ENCODE data around the gene NUDT21.

Gene NUDT21

GRCh38 chr16:56480776-56481467 is 29.8 kb upstream of the NUDT21 start:
- Histone ChIP-seq H3K4me3 (ENCODE audit: low read depth in 1 of 5, low read length in 5 of 5) (no peak overlapping the region), H3K36me3 (ENCODE audit: control insufficient read depth in 5 of 5, insufficient read depth in 5 of 5, low read length in 5 of 5) (peaks cover 42 to 68% (median 48%) of the 10 kb centered on the region in 5 donors), H3K27me3 (ENCODE audit: control insufficient read depth in 5 of 5, insufficient read depth in 4 of 5, low read length in 5 of 5) (no peaks in the 10 kb centered on the region), H3K9me3 (ENCODE audit: control insufficient read depth in 5 of 5, low read length in 5 of 5) (no peaks in the 10 kb centered on the region), H3K9ac (ENCODE audit: low read length in 5 of 5) (no peak overlapping the region), H3K27ac (ENCODE audit: low read depth, low read length) (no peak overlapping the region), H3K4me1 (ENCODE audit: control insufficient read depth in 5 of 5, insufficient read depth in 5 of 5, low read length in 5 of 5) (peaks cover 0 to 8% (median 7%) of the 10 kb centered on the region in 5 donors)

DNA sequence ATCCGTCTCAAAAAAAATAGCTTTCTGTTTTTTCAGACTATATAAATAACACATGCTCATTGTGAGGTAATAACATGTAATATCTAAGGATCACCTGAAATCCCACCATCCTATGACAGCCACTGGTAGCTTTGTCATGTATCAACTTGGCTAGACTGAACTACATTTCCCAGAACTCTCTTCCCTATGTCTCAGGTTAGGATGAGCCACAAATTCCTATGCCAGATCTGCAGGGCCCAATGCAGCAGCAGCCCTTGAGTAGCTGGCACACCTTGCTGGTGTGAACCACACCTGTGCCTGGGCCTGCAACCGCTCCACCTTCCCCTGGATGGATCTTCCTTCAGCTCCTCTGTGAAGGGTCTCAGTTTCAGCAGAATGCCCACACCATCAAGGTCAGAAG is 28.3 kb upstream of the NUDT21 start:
- Histone ChIP-seq H3K4me3 (ENCODE audit: low read depth in 1 of 5, low read length in 5 of 5) (no peak overlapping the region), H3K36me3 (ENCODE audit: control insufficient read depth in 5 of 5, insufficient read depth in 5 of 5, low read length in 5 of 5) (peaks cover 42 to 73% (median 57%) of the 10 kb centered on the region in 5 donors), H3K9me3 (ENCODE audit: control insufficient read depth in 5 of 5, low read length in 5 of 5) (no peaks in the 10 kb centered on the region), H3K27me3 (ENCODE audit: control insufficient read depth in 5 of 5, insufficient read depth in 4 of 5, low read length in 5 of 5) (no peaks in the 10 kb centered on the region), H3K4me1 (ENCODE audit: control insufficient read depth in 5 of 5, insufficient read depth in 5 of 5, low read length in 5 of 5) (peaks cover 0 to 8% (median 7%) of the 10 kb centered on the region in 5 donors), H3K27ac (ENCODE audit: low read depth, low read length) (no peak overlapping the region), H3K9ac (ENCODE audit: low read length in 5 of 5) (no peak overlapping the region)

DNA sequence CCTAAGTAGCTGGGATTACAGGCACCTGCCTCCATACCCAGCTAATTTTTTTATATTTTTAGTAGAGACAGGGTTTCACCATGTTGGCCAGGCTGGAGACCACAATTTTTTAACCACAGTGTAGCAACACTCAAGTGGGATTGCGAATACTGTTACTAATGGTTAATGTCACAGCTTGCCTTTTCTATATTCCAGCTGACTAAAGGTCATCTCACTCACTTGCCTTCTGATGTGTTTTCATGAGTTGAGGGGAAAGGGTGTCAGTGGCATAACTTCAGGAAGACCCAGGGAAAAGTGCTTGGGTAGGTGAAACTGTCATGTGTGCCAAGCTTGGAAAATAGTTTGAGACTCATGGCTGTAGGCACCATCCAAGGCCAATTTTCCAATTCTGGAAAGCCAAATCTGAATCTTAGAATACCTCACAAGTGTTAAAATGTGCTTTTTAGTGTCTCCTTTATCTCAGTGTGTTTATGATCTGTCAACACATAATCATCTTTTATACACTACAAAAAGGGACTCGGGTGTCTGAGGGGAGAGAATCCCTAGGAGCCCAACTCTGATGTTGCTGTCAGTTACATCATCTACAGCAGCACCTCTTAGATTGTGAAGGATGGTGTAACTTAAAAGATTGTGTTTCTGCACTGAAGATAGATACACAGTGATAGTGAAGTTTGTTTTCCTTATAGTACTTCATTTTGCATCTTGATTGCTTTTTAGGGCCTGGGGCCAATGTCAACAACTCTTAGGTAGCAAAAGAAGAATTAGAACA is 27.3 kb upstream of the NUDT21 start:
- no peak overlapping the region for H3K9ac ChIP-seq (ENCODE audit: low read length in 5 of 5)
- H3K4me3 ChIP-seq (ENCODE audit: low read depth in 1 of 5, low read length in 5 of 5): no peak overlapping the region
- no peaks in the 10 kb centered on the region for H3K27me3 ChIP-seq (ENCODE audit: control insufficient read depth in 5 of 5, insufficient read depth in 4 of 5, low read length in 5 of 5)
- peaks cover 40 to 77% (median 59%) of the 10 kb centered on the region in 5 donors for H3K36me3 ChIP-seq (ENCODE audit: control insufficient read depth in 5 of 5, insufficient read depth in 5 of 5, low read length in 5 of 5)
- H3K9me3 ChIP-seq (ENCODE audit: control insufficient read depth in 5 of 5, low read length in 5 of 5): no peaks in the 10 kb centered on the region
- H3K4me1 ChIP-seq (ENCODE audit: control insufficient read depth in 5 of 5, insufficient read depth in 5 of 5, low read length in 5 of 5): peaks cover 0 to 8% (median 7%) of the 10 kb centered on the region in 5 donors
- no peak overlapping the region for H3K27ac ChIP-seq (ENCODE audit: low read depth, low read length)

- H3K9ac ChIP-seq (ENCODE audit: low read length in 5 of 5): no peak overlapping the region
- no peaks in the 10 kb centered on the region for H3K27me3 ChIP-seq (ENCODE audit: control insufficient read depth in 5 of 5, insufficient read depth in 4 of 5, low read length in 5 of 5)
- H3K4me3 ChIP-seq (ENCODE audit: low read depth in 1 of 5, low read length in 5 of 5): no peak overlapping the region
- no peak overlapping the region for H3K27ac ChIP-seq (ENCODE audit: low read depth, low read length)
- peaks cover 0 to 8% (median 7%) of the 10 kb centered on the region in 5 donors for H3K4me1 ChIP-seq (ENCODE audit: control insufficient read depth in 5 of 5, insufficient read depth in 5 of 5, low read length in 5 of 5)
- peaks cover 38 to 78% (median 60%) of the 10 kb centered on the region in 5 donors for H3K36me3 ChIP-seq (ENCODE audit: control insufficient read depth in 5 of 5, insufficient read depth in 5 of 5, low read length in 5 of 5)
- no peaks in the 10 kb centered on the region for H3K9me3 ChIP-seq (ENCODE audit: control insufficient read depth in 5 of 5, low read length in 5 of 5)
These were observed 26.2 kb upstream of the NUDT21 start for GRCh38 chr16:56477096-56477878.

DNA sequence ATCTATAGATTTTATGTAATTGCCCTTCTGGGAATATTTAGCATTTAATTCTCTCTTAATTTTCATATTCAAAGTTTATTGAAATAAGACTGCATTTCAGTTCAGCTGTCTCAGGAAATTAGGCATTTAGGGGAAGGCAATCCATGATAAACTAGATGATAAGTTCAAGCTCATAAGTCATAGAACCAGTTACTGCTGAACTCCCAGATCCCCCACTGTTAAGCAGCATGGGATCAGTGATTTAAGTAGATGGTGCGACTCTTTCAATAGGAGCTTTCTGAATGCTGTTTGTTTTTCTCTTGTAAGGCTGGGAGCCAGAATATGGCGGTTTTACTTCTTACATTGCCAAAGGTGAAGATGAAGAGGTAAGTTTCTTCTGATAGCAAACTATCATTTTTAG is 24.1 kb upstream of the NUDT21 start:
- Histone ChIP-seq H3K27ac (ENCODE audit: low read depth, low read length) (no peak overlapping the region), H3K4me1 (ENCODE audit: control insufficient read depth in 5 of 5, insufficient read depth in 5 of 5, low read length in 5 of 5) (no peaks in the 10 kb centered on the region), H3K9me3 (ENCODE audit: control insufficient read depth in 5 of 5, low read length in 5 of 5) (no peaks in the 10 kb centered on the region), H3K9ac (ENCODE audit: low read length in 5 of 5) (no peak overlapping the region), H3K27me3 (ENCODE audit: control insufficient read depth in 5 of 5, insufficient read depth in 4 of 5, low read length in 5 of 5) (no peaks in the 10 kb centered on the region), H3K36me3 (ENCODE audit: control insufficient read depth in 5 of 5, insufficient read depth in 5 of 5, low read length in 5 of 5) (peaks cover 53 to 91% (median 74%) of the 10 kb centered on the region in 5 donors), H3K4me3 (ENCODE audit: low read depth in 1 of 5, low read length in 5 of 5) (no peak overlapping the region)

GRCh38 chr16:56470666-56471065 is 19.5 kb upstream of the NUDT21 start:
- Histone ChIP-seq H3K9me3 (ENCODE audit: control insufficient read depth in 5 of 5, low read length in 5 of 5) (no peaks in the 10 kb centered on the region), H3K9ac (ENCODE audit: low read length in 5 of 5) (no peak overlapping the region), H3K4me1 (ENCODE audit: control insufficient read depth in 5 of 5, insufficient read depth in 5 of 5, low read length in 5 of 5) (no peaks in the 10 kb centered on the region), H3K36me3 (ENCODE audit: control insufficient read depth in 5 of 5, insufficient read depth in 5 of 5, low read length in 5 of 5) (peaks cover 62 to 92% (median 85%) of the 10 kb centered on the region in 5 donors), H3K4me3 (ENCODE audit: low read depth in 1 of 5, low read length in 5 of 5) (no peak overlapping the region), H3K27ac (ENCODE audit: low read depth, low read length) (no peak overlapping the region), H3K27me3 (ENCODE audit: control insufficient read depth in 5 of 5, insufficient read depth in 4 of 5, low read length in 5 of 5) (no peaks in the 10 kb centered on the region)

DNA sequence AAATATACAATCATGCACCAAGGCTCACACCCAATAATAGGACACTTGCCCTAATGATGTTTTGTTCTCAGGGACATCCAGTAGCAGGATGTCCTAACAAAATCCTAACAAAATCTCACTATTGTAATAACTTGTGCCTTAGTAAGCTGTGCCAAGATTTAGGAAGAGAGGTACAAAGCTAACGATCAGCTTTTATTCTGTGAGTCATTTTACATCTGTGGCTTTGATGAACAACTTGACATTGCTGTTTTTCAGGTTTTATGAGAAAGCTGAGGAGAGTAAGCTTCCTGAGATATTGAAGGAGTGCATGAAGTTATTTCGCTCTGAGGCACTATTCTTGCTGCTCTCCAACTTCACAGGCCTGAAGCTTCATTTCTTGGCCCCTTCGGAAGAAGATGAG is 19.1 kb upstream of the NUDT21 start:
- no peaks in the 10 kb centered on the region for H3K9me3 ChIP-seq (ENCODE audit: control insufficient read depth in 5 of 5, low read length in 5 of 5)
- H3K4me3 ChIP-seq (ENCODE audit: low read depth in 1 of 5, low read length in 5 of 5): no peak overlapping the region
- peaks cover 62 to 92% (median 84%) of the 10 kb centered on the region in 5 donors for H3K36me3 ChIP-seq (ENCODE audit: control insufficient read depth in 5 of 5, insufficient read depth in 5 of 5, low read length in 5 of 5)

GRCh38 chr16:56469748-56470147 is 18.6 kb upstream of the NUDT21 start:
- Histone ChIP-seq H3K27me3 (ENCODE audit: control insufficient read depth in 5 of 5, insufficient read depth in 4 of 5, low read length in 5 of 5) (no peaks in the 10 kb centered on the region), H3K27ac (ENCODE audit: low read depth, low read length) (no peak overlapping the region), H3K9ac (ENCODE audit: low read length in 5 of 5) (no peak overlapping the region), H3K4me3 (ENCODE audit: low read depth in 1 of 5, low read length in 5 of 5) (no peak overlapping the region), H3K4me1 (ENCODE audit: control insufficient read depth in 5 of 5, insufficient read depth in 5 of 5, low read length in 5 of 5) (no peaks in the 10 kb centered on the region), H3K36me3 (ENCODE audit: control insufficient read depth in 5 of 5, insufficient read depth in 5 of 5, low read length in 5 of 5) (peaks cover 59 to 92% (median 80%) of the 10 kb centered on the region in 5 donors), H3K9me3 (ENCODE audit: control insufficient read depth in 5 of 5, low read length in 5 of 5) (no peaks in the 10 kb centered on the region)

More for the DNA sequence above, 19.1 kb upstream of the NUDT21 start:
- no peak overlapping the region for H3K27ac ChIP-seq (ENCODE audit: low read depth, low read length)
- no peaks in the 10 kb centered on the region for H3K27me3 ChIP-seq (ENCODE audit: control insufficient read depth in 5 of 5, insufficient read depth in 4 of 5, low read length in 5 of 5)
- no peaks in the 10 kb centered on the region for H3K4me1 ChIP-seq (ENCODE audit: control insufficient read depth in 5 of 5, insufficient read depth in 5 of 5, low read length in 5 of 5)
- no peak overlapping the region for H3K9ac ChIP-seq (ENCODE audit: low read length in 5 of 5)

- no peak overlapping the region for H3K4me3 ChIP-seq (ENCODE audit: low read depth in 1 of 5, low read length in 5 of 5)
- no peaks in the 10 kb centered on the region for H3K27me3 ChIP-seq (ENCODE audit: control insufficient read depth in 5 of 5, insufficient read depth in 4 of 5, low read length in 5 of 5)
- no peak overlapping the region for H3K9ac ChIP-seq (ENCODE audit: low read length in 5 of 5)
- no peaks in the 10 kb centered on the region for H3K9me3 ChIP-seq (ENCODE audit: control insufficient read depth in 5 of 5, low read length in 5 of 5)
- peaks cover 65 to 96% (median 79%) of the 10 kb centered on the region in 5 donors for H3K36me3 ChIP-seq (ENCODE audit: control insufficient read depth in 5 of 5, insufficient read depth in 5 of 5, low read length in 5 of 5)
- no peak overlapping the region for H3K27ac ChIP-seq (ENCODE audit: low read depth, low read length)
- H3K4me1 ChIP-seq (ENCODE audit: control insufficient read depth in 5 of 5, insufficient read depth in 5 of 5, low read length in 5 of 5): no peaks in the 10 kb centered on the region
These were observed 17.7 kb upstream of the NUDT21 start for GRCh38 chr16:56468800-56469199.
